HL-60 (cell line): ENCODE data around the gene SSBP4.

Experiments used
- DNase-seq, 2 experiments: peaks; one replicate each; pipeline ENCODE4 v3.0.0-alpha.2; 2010 to 2020; ENCODE audit warnings: low read depth in 1 of 2, low spot score in 1 of 2
- H3K27ac ChIP-seq: fragments of 250-450 bp; sonication (Bioruptor Pico); replicated peaks from 2 replicates; pipeline ENCODE4 v1.5.1; 2020; ENCODE audit warnings: mild to moderate bottlenecking, moderate library complexity
- H3K27me3 ChIP-seq: fragments of 250-450 bp; sonication (Bioruptor Pico); 2 replicates; pipeline ENCODE4 v1.5.1; 2021; ENCODE audit warnings: mild to moderate bottlenecking, moderate library complexity; ENCODE audit not compliant: insufficient read depth, poor library complexity, severe bottlenecking
- H3K4me3 ChIP-seq: replicated peaks from 2 replicates; pipeline ENCODE4 v1.5.1; 2011; ENCODE audit warnings: mild to moderate bottlenecking, control low read depth, low read length; ENCODE audit not compliant: insufficient read depth
- CTCF ChIP-seq: IDR thresholded peaks from one replicate; pipeline ENCODE4 v1.5.1; 2011; ENCODE audit warnings: low read length, control low read depth, inconsistent platforms; ENCODE audit not compliant: insufficient read depth
- GABPA ChIP-seq: IDR thresholded peaks from 2 replicates; pipeline ENCODE4 v1.6.1; 2012; ENCODE audit warnings: low read depth
- POLR2AphosphoS5 ChIP-seq: IDR thresholded peaks from 2 replicates; pipeline ENCODE4 v1.6.1; 2012; ENCODE audit warnings: low read depth
- REST ChIP-seq: IDR thresholded peaks from 2 replicates; pipeline ENCODE4 v1.6.1; 2012; ENCODE audit warnings: low read depth; ENCODE audit not compliant: insufficient replicate concordance
- SPI1 ChIP-seq: IDR thresholded peaks from 2 replicates; pipeline ENCODE4 v1.6.1; 2012; ENCODE audit warnings: low read depth, mild to moderate bottlenecking, borderline replicate concordance

SSBP4 gene

GRCh38 chr19:18391509-18392075, 27.6 kb upstream of the SSBP4 start:
- Histone ChIP-seq H3K27ac (no peak overlapping the region), H3K4me3 (no peak overlapping the region), H3K27me3 (peaks cover 4% of the 10 kb centered on the region)
- no peak for DNase-seq
- no peak for TF ChIP-seq CTCF
- TF ChIP-seq SPI1, result no peak
- TF ChIP-seq POLR2AphosphoS5, result no peak
- TF ChIP-seq GABPA, result no peak
- no peak for TF ChIP-seq REST

DNA sequence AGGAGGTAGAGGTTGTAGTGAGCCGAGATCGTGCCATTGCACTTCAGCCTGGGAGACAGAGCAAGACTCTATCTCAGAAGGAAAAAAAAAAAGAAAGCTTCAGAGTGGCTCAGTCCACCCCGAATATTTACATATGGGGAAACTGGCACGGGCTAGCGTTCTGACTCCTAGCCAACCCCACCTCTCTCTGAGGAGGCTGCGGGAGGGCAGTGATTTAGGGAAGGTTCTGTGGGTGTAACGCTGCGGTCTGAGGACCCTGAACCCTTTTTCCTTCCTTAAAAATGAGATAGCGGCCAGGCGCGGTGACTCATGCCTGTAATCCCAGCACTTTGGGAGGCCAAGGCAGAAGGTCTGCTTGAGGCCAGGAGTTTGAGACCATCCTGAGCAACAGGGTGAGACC, 26.8 kb upstream of the SSBP4 start:
- Histone ChIP-seq H3K27me3 (peaks cover under 1% of the 10 kb centered on the region), H3K27ac (peak overlapping the region; percentile 39), H3K4me3 (no peak overlapping the region)
- TF ChIP-seq GABPA, result no peak
- peak; percentile 82 for TF ChIP-seq POLR2AphosphoS5
- DNase-seq, result peak in 1 of 2 experiments; percentile 89

DNA sequence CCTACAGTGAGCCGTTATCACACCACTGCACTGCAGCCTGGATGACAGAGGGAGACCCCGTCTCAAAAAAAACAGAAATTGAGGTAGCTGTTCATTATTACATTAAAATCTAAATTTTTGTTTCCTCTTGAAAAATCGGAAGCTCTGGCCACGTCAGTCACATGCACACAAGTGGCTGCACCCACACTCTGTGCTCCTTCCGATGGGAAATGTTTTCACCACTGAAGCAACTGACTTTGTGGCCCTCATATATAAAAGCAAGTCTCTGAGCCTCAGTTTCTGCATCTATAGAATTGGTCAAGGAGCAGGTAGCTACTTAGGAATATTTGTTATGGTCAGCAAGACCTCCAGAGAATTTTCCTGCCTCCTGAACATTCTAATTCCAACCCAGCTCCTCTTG, 26.3 kb upstream of the SSBP4 start:
- no peaks in the 10 kb centered on the region for H3K27me3 ChIP-seq
- H3K27ac ChIP-seq, result peak overlapping the region; percentile 39
- TF ChIP-seq REST (no peak), CTCF (no peak), SPI1 (no peak), GABPA (no peak), POLR2AphosphoS5 (no peak)
- peak in 1 of 2 experiments; percentile 37 for DNase-seq
- no peak overlapping the region for H3K4me3 ChIP-seq

GRCh38 chr19:18393836-18394235, 25.4 kb upstream of the SSBP4 start:
- peak in 1 of 2 experiments; percentile 70 for DNase-seq
- peak; percentile 69; the same call in 1 of the 2 replicates for TF ChIP-seq SPI1
- TF ChIP-seq REST, result no peak
- H3K27me3 ChIP-seq, result no peaks in the 10 kb centered on the region

More at GRCh38 chr19:18393836-18394235, 25.4 kb upstream of the SSBP4 start:
- no peak overlapping the region for H3K4me3 ChIP-seq
- peak overlapping the region; percentile 40 for H3K27ac ChIP-seq
